ENCODE data around the gene TMEM74B. TPM values are rescaled to one million over a fixed set of nuclear protein-coding genes. Genes with fewer than 3 reads are reported as not detected.

The TMEM74B gene
- total and polyA plus RNA-seq, 2 of the 8 experiments (the other 6 are each of a cell fraction or from before 2014, with no cell fraction given), result 4.0 to 6.4 TPM

- no peak overlapping the region for H2BK15ac ChIP-seq (ENCODE audit: low read length)
- no peak overlapping the region for H3K4me3 ChIP-seq (ENCODE audit: extremely low read depth in 1 of 4, insufficient read depth in 2 of 4, low read depth in 3 of 4, low read length in 4 of 4)
- 73% methylated on average over 3 of the region's 3 CpGs; no CpG with 5 or more reads in 1 of the 2 experiments for WGBS, 2 experiments (ENCODE audit: extremely low coverage in 1 of 2, insufficient coverage in 1 of 2, insufficient read length in 1 of 2, insufficient replicate concordance in 2 of 2, low coverage in 1 of 2, low lambda C conversion rate in 2 of 2, missing lambda C conversion rate in 1 of 2)
- H4K8ac ChIP-seq (ENCODE audit: extremely low read depth, insufficient read depth, low read length), result no peak overlapping the region
- H3K4ac ChIP-seq (replicated peaks; ENCODE audit: insufficient read length, low read depth, low read length), result no peak overlapping the region
- CTCF ChIA-PET (ENCODE audit: partially characterized antibody), result no interaction called here
- H2BK20ac ChIP-seq (ENCODE audit: low read length), result no peak overlapping the region
- POLR2A ChIA-PET (ENCODE audit: partially characterized antibody), result no interaction called here
- no peak for FAIRE-seq
- no peak overlapping the region for H3K9ac ChIP-seq (replicated peaks in 1 of 4; ENCODE audit: extremely low read depth in 1 of 4, low read depth in 3 of 4, low read length in 3 of 4)
- H3K79me1 ChIP-seq (ENCODE audit: low read depth, low read length), result no peaks in the 10 kb centered on the region
- no peak for DNase-seq (ENCODE audit: low read depth in 1 of 2, low spot score in 2 of 2)
- H3K4me2 ChIP-seq (ENCODE audit: insufficient read depth in 1 of 2, low read depth in 2 of 2, low read length in 2 of 2), result no peak overlapping the region
- H2BK12ac ChIP-seq (ENCODE audit: low read depth, low read length), result no peak overlapping the region
- no peak overlapping the region for H3K18ac ChIP-seq (ENCODE audit: extremely low read depth, low read length)
- H3K36me3 ChIP-seq (ENCODE audit: control insufficient read depth in 2 of 4, insufficient read depth in 4 of 4, low read length in 3 of 4), result no peaks in the 10 kb centered on the region
- no peak overlapping the region for H2AK5ac ChIP-seq (ENCODE audit: low read depth, low read length)
- no peak overlapping the region for H3K14ac ChIP-seq (ENCODE audit: insufficient read length)
- H3K4me1 ChIP-seq (replicated peaks in 1 of 4; ENCODE audit: control insufficient read depth in 3 of 4, insufficient read depth in 4 of 4, low read length in 3 of 4), result no peaks in the 10 kb centered on the region
- H3K23me2 ChIP-seq (ENCODE audit: low read depth, low read length), result no peaks in the 10 kb centered on the region
- H3K23ac ChIP-seq (ENCODE audit: insufficient read length), result no peak overlapping the region
- H3K56ac ChIP-seq (replicated peaks; ENCODE audit: insufficient read length, low read depth, low read length), result no peak overlapping the region
- H2BK5ac ChIP-seq (ENCODE audit: low read depth, low read length), result no peak overlapping the region
- H3K79me2 ChIP-seq (ENCODE audit: control insufficient read depth in 1 of 2, insufficient read depth in 2 of 2, low read length in 2 of 2), result no peaks in the 10 kb centered on the region
- no peak overlapping the region for H3K27ac ChIP-seq (ENCODE audit: low read depth, low read length)
- no peak overlapping the region for H2AFZ ChIP-seq (ENCODE audit: low read length)
- H2BK120ac ChIP-seq (replicated peaks; ENCODE audit: low read depth, low read length), result no peak overlapping the region
- no peaks in the 10 kb centered on the region for H3K9me3 ChIP-seq (ENCODE audit: insufficient read depth in 2 of 2, low read depth in 1 of 2, low read length in 1 of 2)
- H4K91ac ChIP-seq (replicated peaks; ENCODE audit: insufficient read length, low read length), result no peak overlapping the region
- no peak overlapping the region for H4K5ac ChIP-seq (ENCODE audit: insufficient read length, low read depth, low read length)
- H4K20me1 ChIP-seq (replicated peaks in 1 of 2; ENCODE audit: control insufficient read depth in 1 of 2, insufficient read depth in 2 of 2, low read length in 2 of 2), result no peaks in the 10 kb centered on the region
- H3K27me3 ChIP-seq (replicated peaks in 1 of 4; ENCODE audit: control insufficient read depth in 3 of 4, extremely low read depth in 1 of 4, insufficient read depth in 3 of 4, low read length in 3 of 4), result peaks cover 0 to 2% (median under 1%) of the 10 kb centered on the region in 4 experiments; a peak in 2 of 7 replicates
- no peak for TF ChIP-seq ASH2L (IDR thresholded peaks at IDR 0.05; ENCODE audit: low read length)
- TF ChIP-seq CBX5 (IDR thresholded peaks at IDR 0.05; ENCODE audit: low read depth, low read length), result no peak
- no peak for TF ChIP-seq CHD2 (IDR thresholded peaks at IDR 0.05; ENCODE audit: low read length)
- no peak for TF ChIP-seq CHD1 (IDR thresholded peaks at IDR 0.05; ENCODE audit: low read depth, low read length)
- no peak for TF ChIP-seq USF2 (IDR thresholded peaks at IDR 0.05; ENCODE audit: low read length)
- no peak for TF ChIP-seq RAD21 (IDR thresholded peaks at IDR 0.05 in 1 of 2, conservative IDR thresholded peaks at IDR 0.05 in 1 of 2; ENCODE audit: low read depth in 2 of 2, low read length in 2 of 2)
- TF ChIP-seq EP300 (IDR thresholded peaks at IDR 0.05; ENCODE audit: borderline replicate concordance in 1 of 2, low read depth in 2 of 2, low read length in 2 of 2), result no peak
- TF ChIP-seq GABPA (IDR thresholded peaks at IDR 0.05; ENCODE audit: borderline replicate concordance, insufficient read depth, low read length), result no peak
- TF ChIP-seq SP2 (IDR thresholded peaks at IDR 0.05; ENCODE audit: low read length), result no peak
- TF ChIP-seq KDM1A (IDR thresholded peaks at IDR 0.05; ENCODE audit: borderline replicate concordance, low read length), result no peak
- no peak for TF ChIP-seq PHF8 (conservative IDR thresholded peaks at IDR 0.05; ENCODE audit: low read depth, low read length)
- TF ChIP-seq JUND (IDR thresholded peaks at IDR 0.05; ENCODE audit: low read length), result no peak
Observed at GRCh38 chr20:1232286-1233111, 47.7 kb upstream of the TMEM74B start.
